ENCODE measurements around the gene GZMH.
"Not testable (repeated sequence)": the region's sequence is repeated elsewhere in the genome, so short reads cannot be mapped to it uniquely, and the experiment has no call there.

GZMH gene

GRCh38 chr14:24595073-24595808, 14.2 kb downstream of the GZMH start:
- H3K4me3 ChIP-seq (ENCODE audit: low read length): no peak overlapping the region
- DNase-seq (ENCODE audit: low read depth): no peak
- no peak for TF ChIP-seq CTCF (conservative IDR thresholded peaks at IDR 0.05; ENCODE audit: low read length)

GRCh38 chr14:24591004-24591403, 18.5 kb downstream of the GZMH start:
- H3K4me3 ChIP-seq (ENCODE audit: low read length); DNase-seq (ENCODE audit: low read depth): not testable (repeated sequence)

GRCh38 chr14:24584402-24584801, 25.1 kb downstream of the GZMH start:
- H3K4me3 ChIP-seq (ENCODE audit: low read length); DNase-seq (ENCODE audit: low read depth): not testable (repeated sequence)

- no peak for DNase-seq (ENCODE audit: low read depth)
- no peak overlapping the region for H3K4me3 ChIP-seq (ENCODE audit: low read length)
- TF ChIP-seq CTCF (conservative IDR thresholded peaks at IDR 0.05; ENCODE audit: low read length): no peak
Measured at GRCh38 chr14:24578558-24578957, 30.9 kb downstream of the GZMH start.

GRCh38 chr14:24576771-24577170, 32.7 kb downstream of the GZMH start:
- no peak for DNase-seq (ENCODE audit: low read depth)
- no peak overlapping the region for H3K4me3 ChIP-seq (ENCODE audit: low read length)
- TF ChIP-seq CTCF (conservative IDR thresholded peaks at IDR 0.05; ENCODE audit: low read length): no peak

- H3K4me3 ChIP-seq (ENCODE audit: low read length): no peak within 1 kb of the TSS
- no peak for TF ChIP-seq CTCF (conservative IDR thresholded peaks at IDR 0.05; ENCODE audit: low read length)
- no peak for DNase-seq (ENCODE audit: low read depth)
Measured at GRCh38 chr14:24576182-24576581, 33.3 kb downstream of the GZMH start, which contains the start of gene CTSG. Gene CTSG (minus strand): TSS chr14:24576250. CDS start chr14:24576223, 27 bp downstream.

GRCh38 chr14:24574206-24574774, 35.2 kb downstream of the GZMH start:
- TF ChIP-seq CTCF (conservative IDR thresholded peaks at IDR 0.05; ENCODE audit: low read length): no peak
- H3K4me3 ChIP-seq (ENCODE audit: low read length): no peak overlapping the region

GRCh38 chr14:24566318-24566717, 43.2 kb downstream of the GZMH start:
- no peak for DNase-seq (ENCODE audit: low read depth)
- H3K4me3 ChIP-seq (ENCODE audit: low read length): no peak overlapping the region
- TF ChIP-seq CTCF (conservative IDR thresholded peaks at IDR 0.05; ENCODE audit: low read length): no peak

More at GRCh38 chr14:24574206-24574774, 35.2 kb downstream of the GZMH start:
- no peak for DNase-seq (ENCODE audit: low read depth)
